HG03196 (cell line): Measurements from ENCODE around the gene FBXO3.

Experiments used
- ATAC-seq: cut with Tn5 transposase; IDR thresholded peaks from one replicate; pipeline ENCODE4 v1.9.1; 2021; ENCODE audit not compliant: unreplicated experiment

The FBXO3 gene

DNA sequence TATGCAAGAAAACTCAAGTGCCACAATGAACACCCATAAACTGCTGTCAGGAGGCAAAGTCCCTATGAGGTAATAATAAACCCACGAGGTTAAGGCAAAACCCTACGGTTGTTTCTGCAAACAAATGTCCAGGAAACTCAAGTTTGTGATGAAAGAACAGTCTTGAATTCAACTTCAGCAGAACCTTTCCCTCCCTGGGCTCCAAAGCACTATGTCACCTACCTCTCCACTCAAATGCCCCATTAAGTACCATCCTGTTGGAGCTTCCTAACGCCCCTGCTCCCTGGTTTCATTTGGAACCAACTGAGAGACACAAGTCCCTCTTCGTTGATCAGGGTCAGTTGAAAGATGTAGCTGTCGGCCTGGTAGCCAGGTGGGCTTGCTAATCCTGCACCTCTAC is 71.1 kb downstream of the FBXO3 start:
- no peak for ATAC-seq

GRCh38 chr11:33701302-33702230 is 72.8 kb downstream of the FBXO3 start:
- ATAC-seq, result peak; percentile 5

- ATAC-seq, result peak; percentile 88
Observed at GRCh38 chr11:33700502-33701271, 73.6 kb downstream of the FBXO3 start, which contains the start of gene C11orf91. Gene C11orf91 (minus strand): TSS chr11:33700826. CDS start chr11:33700740, 86 bp downstream.

DNA sequence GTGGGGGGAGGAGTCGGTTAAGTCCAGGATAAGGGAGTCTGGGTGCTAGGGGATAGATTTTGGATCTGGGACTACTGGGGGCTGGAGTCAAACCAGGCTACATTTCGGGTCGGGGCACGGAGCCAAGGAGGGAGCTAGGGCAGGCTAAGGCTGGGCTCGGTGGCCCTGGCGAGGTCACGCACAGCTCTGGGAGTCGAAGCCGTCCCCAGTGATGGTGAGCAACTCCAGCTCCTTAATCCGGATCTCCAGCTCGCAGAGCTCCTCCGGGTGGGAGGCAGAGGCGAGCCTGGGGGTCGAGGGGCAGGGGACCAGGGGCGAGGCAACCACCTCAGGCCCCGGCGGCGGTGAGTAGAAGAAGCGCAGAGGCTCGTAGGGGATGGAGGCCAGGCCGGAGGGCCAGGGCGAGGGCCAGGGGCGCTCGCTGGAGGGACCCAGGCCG is 74.2 kb downstream of the FBXO3 start:
- ATAC-seq, result no peak

- ATAC-seq, result no peak
Observed at GRCh38 chr11:33699515-33700062, 74.7 kb downstream of the FBXO3 start.

- ATAC-seq, result no peak
Observed at GRCh38 chr11:33698921-33699320, 75.4 kb downstream of the FBXO3 start.

DNA sequence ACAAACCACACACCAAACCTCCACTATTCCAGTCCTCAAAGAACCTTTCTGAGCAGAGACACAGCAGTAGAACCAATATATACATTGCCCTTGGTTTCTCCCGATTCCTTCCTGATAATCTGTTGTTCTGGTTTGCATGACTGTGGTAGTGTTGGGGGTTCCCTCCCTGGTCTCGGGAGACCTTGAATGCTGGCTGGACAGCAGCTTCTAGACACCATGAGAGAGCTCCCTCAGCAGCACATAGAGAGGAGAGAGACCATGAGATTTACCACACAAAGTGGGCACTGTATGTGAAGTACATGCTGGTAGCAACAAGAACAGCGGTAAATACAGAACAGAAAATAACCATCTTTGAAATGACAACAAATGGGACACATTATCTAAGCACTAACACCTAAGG is 76.3 kb downstream of the FBXO3 start:
- ATAC-seq, result no peak

DNA sequence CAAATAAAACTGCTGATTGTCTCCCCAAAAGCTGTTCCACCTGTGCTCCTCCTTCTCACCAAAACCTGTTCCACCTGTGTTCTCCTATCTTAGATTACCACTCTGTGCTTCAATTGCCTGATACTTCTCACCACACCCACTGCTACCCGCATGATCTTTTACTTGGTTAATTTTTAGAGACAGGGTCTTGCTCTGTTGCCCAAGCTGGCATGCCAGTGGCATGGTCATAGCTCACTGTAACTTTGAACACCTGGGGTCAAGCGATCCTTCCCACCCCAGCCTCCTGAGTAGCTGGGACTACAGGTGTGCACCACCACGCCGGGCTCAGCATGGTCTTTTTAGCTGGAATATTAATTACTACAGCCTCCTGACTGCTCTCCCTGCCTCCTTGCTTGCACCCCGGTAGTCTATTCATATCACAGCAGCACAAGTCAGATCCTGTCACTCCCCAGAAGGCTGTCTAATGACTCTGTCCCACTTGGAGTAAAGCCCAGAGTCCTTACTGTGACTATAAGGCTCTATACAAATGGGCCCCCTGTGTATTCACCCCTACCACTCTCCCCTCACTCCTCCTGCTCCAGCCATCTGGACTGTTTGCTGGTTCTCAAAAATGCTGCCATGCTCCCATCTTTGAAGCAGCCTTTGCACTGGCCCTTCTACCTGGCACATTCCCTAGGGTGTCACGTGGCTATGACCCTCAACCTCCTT is 77.2 kb downstream of the FBXO3 start:
- no peak for ATAC-seq

GRCh38 chr11:33696411-33696810 is 77.9 kb downstream of the FBXO3 start:
- no peak for ATAC-seq

GRCh38 chr11:33695051-33695566 is 79.2 kb downstream of the FBXO3 start:
- no peak for ATAC-seq

- ATAC-seq, result no peak
Observed at GRCh38 chr11:33694346-33695050, 79.8 kb downstream of the FBXO3 start.

DNA sequence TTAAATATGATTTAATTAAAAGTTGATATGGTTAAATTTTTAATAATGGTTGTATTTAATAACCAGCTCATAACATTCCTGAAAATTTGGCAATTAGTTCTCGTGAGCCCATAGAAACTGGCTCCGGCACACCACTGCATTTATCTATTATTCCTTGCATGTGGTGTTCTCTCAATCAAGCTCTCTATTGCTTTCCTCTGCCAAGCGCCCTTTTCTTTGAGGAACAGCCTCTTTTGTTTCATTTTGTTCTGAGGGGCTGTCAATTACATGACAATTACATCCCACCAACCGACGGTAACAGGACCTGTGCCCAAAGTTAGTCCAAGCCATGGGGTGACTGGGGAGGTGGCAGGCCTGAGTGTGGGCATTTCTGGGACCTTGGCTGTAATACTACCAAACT is 81.8 kb downstream of the FBXO3 start:
- no peak for ATAC-seq

GRCh38 chr11:33692013-33692504 is 82.3 kb downstream of the FBXO3 start:
- no peak for ATAC-seq

GRCh38 chr11:33691066-33691864 is 83.1 kb downstream of the FBXO3 start:
- no peak for ATAC-seq
